Urinary bladder (tissue), 4 donors: ENCODE data around the gene SCFD2. TPM values are rescaled to one million over a fixed set of nuclear protein-coding genes. Genes with fewer than 3 reads are reported as not detected.

Experiments used
- DNase-seq: peaks from one replicate; pipeline ENCODE4 v3.0.0-alpha.2; 2015; ENCODE audit errors: extremely low spot score
- H3K27ac ChIP-seq: one replicate; pipeline ENCODE4 v1.5.1; 2013; ENCODE audit warnings: low read depth, mild to moderate bottlenecking, moderate library complexity
- H3K36me3 ChIP-seq: one replicate; pipeline ENCODE4 v1.6.1; 2013; ENCODE audit warnings: mild to moderate bottlenecking, moderate library complexity; ENCODE audit not compliant: insufficient read depth
- H3K4me1 ChIP-seq: one replicate; pipeline ENCODE4 v1.6.1; 2013; ENCODE audit warnings: mild to moderate bottlenecking, moderate library complexity; ENCODE audit not compliant: insufficient read depth
- H3K4me3 ChIP-seq: one replicate; pipeline ENCODE4 v1.5.1; 2013; ENCODE audit warnings: low read depth, low read length
- WGBS: extraction: QIAGEN DNeasy Blood & Tissue Kit; methylation state at CpG from one replicate; pipeline ENCODE4 v1.1.7; 2013; 5-methylcytosine and 5-hydroxymethylcytosine counted together
- polyA plus RNA-seq: library from polyadenylated mRNA; stranded (reverse); fragments of 200-250 nt; gene quantifications from one replicate; pipeline ENCODE4 v1.2.3, GENCODE V29; 2013
- total RNA-seq: library from RNA; depleted of rRNA; stranded (reverse); fragments of >200 nt; gene quantifications from one replicate; pipeline ENCODE4 v1.2.3, GENCODE V29; 2014
- donor health status: healthy with polysubstance abuse.
- donor health status: healthy.

Gene SCFD2
- total and polyA plus RNA-seq, 2 donors: 8.1 to 23.8 TPM

GRCh38 chr4:52852041-52852440 lies 513.8 kb downstream of the SCFD2 start:
- WGBS: 86% methylated on average over 1 of the region's 1 CpG
- Histone ChIP-seq H3K4me1 (no peaks in the 10 kb centered on the region), H3K36me3 (no peaks in the 10 kb centered on the region), H3K27ac (no peak overlapping the region), H3K4me3 (no peak overlapping the region)
- no peak for DNase-seq

DNA sequence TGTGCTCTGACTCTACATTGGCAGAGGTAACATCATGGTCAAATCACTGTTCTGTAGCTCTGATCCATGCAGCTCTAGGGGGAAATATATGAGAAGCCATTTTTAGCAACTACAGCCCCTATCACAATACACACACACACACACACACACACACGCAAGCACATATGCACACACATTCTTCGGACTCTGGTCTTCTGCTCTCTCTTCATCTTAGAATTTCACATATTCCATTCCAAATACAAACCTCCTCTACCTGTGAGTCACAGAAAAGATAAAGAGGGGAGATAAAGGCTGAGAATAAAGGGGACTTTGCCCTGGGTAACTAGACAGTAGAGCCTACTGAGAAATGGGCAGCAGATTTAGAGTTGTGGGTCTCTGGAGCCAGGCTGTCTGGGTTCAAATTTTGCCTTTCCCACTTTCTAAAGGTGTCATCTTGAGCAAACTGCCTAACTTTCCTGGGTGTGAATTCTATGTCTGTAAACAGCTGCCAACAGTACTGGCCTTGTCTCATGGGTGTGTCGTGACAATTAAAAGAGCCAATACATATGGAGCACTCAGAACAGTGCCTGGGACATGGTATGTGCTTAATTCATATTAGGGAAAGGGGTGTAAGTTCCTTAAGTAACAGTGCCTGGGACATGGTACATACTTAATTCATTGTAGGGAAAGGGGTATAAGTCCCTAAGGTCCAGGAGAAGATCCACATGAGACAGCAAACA lies 515.3 kb downstream of the SCFD2 start:
- WGBS: 92% methylated on average over 3 of the region's 3 CpGs
- DNase-seq: no peak
- Histone ChIP-seq H3K36me3 (no peaks in the 10 kb centered on the region), H3K4me1 (no peaks in the 10 kb centered on the region), H3K27ac (no peak overlapping the region), H3K4me3 (no peak overlapping the region)

DNA sequence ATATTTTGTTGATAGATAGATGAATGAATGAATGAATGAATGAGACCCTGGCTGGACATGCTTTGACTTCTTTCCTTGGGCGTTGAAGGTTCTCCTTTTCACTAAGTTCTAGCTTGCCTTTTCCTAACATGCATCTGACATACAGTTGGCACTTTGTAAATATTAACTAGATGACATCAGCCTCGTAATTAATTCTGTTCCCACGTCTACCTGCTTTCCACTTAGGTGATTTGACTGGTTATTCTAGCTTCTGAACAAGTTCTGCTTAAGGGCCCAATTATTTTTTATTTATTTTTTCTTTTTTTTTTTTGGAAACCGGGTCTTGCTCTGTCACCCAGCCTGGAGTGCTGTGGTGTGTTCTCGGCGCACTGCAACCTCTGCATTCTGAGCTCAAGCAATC lies 517.6 kb downstream of the SCFD2 start:
- no peak for DNase-seq
- no peak overlapping the region for H3K27ac ChIP-seq
- no peak overlapping the region for H3K4me3 ChIP-seq
- WGBS: 83% methylated on average over 6 of the region's 6 CpGs
- H3K36me3 ChIP-seq: no peaks in the 10 kb centered on the region
- H3K4me1 ChIP-seq: no peaks in the 10 kb centered on the region

DNA sequence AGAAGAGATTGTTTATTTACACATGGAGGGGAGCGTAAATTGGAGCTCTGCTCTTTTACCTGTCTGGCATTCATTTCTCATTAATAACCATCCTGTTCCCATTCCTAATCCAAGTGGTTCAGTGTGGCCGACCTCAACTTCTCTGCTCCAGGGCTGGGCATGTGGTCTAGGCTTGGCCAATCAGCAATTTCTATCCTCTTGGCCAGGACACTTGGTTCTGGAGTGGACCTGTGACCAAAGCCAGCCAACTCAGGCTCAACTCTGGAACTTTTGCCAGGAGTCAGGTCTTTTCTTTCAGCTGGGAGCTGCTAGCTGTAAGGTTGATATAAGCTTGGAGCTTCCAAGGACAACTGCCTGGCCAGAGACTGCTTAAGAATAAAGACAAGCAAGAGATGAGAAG lies 519.4 kb downstream of the SCFD2 start:
- Histone ChIP-seq H3K36me3 (no peaks in the 10 kb centered on the region), H3K27ac (no peak overlapping the region), H3K4me1 (no peaks in the 10 kb centered on the region), H3K4me3 (no peak overlapping the region)
- no peak for DNase-seq
- WGBS: 82% methylated on average over 2 of the region's 2 CpGs

DNA sequence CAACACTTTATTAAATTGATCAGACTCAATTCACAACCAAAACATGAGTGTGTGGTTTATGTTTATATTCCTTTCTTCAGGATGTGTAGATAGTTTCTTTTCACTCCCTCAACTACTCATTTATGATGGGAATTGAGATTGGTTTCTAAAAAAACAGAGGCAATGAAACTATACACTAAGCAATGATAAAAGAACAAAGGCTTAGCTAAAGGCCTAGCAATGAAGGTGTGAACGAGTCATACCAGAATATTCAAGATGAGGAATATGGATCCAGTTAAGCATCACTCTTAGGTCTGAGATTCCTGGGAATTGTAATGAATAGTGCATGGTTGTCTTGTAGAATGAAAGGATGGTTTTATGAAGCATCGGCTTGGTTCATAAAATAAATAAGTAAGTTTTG lies 521.3 kb downstream of the SCFD2 start:
- no peak for DNase-seq
- no peaks in the 10 kb centered on the region for H3K4me1 ChIP-seq
- H3K36me3 ChIP-seq: no peaks in the 10 kb centered on the region
- H3K27ac ChIP-seq: no peak overlapping the region
- 96% methylated on average over 2 of the region's 2 CpGs for WGBS
- no peak overlapping the region for H3K4me3 ChIP-seq

- H3K27ac ChIP-seq: no peak overlapping the region
- 89% methylated on average over 3 of the region's 3 CpGs for WGBS
- no peaks in the 10 kb centered on the region for H3K36me3 ChIP-seq
- no peak overlapping the region for H3K4me3 ChIP-seq
- DNase-seq: no peak
- no peaks in the 10 kb centered on the region for H3K4me1 ChIP-seq
Measured at GRCh38 chr4:52843958-52844357, 521.9 kb downstream of the SCFD2 start.

GRCh38 chr4:52843351-52843750 lies 522.5 kb downstream of the SCFD2 start:
- H3K36me3 ChIP-seq: no peaks in the 10 kb centered on the region
- H3K4me1 ChIP-seq: no peaks in the 10 kb centered on the region
- no peak for DNase-seq
- no peak overlapping the region for H3K4me3 ChIP-seq
- 91% methylated on average over 2 of the region's 2 CpGs for WGBS
- no peak overlapping the region for H3K27ac ChIP-seq

DNA sequence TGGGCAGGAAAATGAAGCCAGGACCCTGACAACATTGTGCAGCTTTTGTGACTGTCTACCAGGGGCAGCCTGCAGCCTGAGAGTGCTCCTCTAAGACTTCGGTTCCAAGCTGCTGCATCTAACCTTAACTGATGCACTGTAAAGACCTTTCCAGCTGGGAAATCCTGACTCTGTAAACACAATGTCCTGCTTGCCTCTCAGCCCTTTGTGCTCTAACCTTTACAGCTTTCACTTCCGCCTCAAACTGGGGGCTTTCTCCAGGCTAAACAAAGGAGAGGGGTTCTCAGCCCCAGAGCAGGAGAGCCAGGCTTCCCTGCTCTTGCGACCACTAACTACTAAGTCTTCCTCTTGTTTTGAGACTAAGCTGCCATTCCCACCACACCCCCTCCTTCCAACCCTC lies 523.1 kb downstream of the SCFD2 start:
- no peak overlapping the region for H3K27ac ChIP-seq
- H3K4me1 ChIP-seq: no peaks in the 10 kb centered on the region
- WGBS: 76% methylated on average over 3 of the region's 3 CpGs
- H3K36me3 ChIP-seq: no peaks in the 10 kb centered on the region
- no peak for DNase-seq
- no peak overlapping the region for H3K4me3 ChIP-seq

GRCh38 chr4:52841682-52842456 lies 524.0 kb downstream of the SCFD2 start:
- 28% methylated on average over 18 of the region's 18 CpGs for WGBS
- DNase-seq: no peak
- Histone ChIP-seq H3K27ac (no peak overlapping the region), H3K36me3 (no peaks in the 10 kb centered on the region), H3K4me1 (no peaks in the 10 kb centered on the region), H3K4me3 (no peak overlapping the region)

GRCh38 chr4:52840531-52841370 lies 525.1 kb downstream of the SCFD2 start:
- WGBS: 79% methylated on average over 9 of the region's 9 CpGs
- DNase-seq: no peak
- H3K4me1 ChIP-seq: no peaks in the 10 kb centered on the region
- H3K36me3 ChIP-seq: no peaks in the 10 kb centered on the region
- no peak overlapping the region for H3K4me3 ChIP-seq
- H3K27ac ChIP-seq: no peak overlapping the region

DNA sequence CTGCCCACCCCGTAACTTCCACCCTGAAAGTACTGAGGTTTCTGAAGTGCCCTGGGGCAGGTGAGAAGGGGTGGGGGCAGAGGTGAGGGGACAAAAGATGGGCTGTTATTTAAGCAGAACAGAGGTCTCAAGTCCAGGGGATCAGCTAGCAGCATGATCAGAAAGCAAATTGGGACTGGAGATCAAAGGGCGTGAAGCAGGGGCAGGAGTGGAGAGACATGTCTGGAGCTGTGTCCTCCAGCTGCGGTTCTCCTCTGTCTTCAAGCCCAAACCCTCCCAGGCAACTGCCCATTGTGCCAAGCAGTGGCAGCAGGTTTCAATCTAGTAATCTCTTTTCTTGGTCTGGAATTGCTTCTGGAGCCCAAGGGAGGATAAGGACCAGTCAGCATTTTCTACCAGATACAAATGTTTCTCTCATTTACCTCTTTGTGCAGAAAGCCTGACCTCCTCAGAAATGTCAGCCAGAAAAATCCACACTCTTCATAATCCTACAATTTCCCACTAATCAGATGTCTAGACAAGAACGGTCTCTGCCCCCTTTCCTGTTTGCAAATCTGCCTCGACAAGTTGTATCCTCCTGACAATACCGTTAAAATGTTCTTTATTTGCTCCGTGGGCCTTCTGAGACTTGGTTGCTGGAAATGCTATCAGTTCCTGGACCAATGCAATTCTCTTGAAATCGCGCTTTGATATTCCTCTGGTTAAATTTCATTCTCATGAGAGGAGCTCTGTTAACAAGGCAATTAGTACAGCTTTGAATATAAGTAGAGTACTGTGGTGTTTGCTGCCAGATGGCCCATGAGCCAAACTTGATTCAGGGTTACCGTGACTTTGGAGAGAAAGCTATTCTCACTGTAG lies 526.9 kb downstream of the SCFD2 start:
- H3K4me3 ChIP-seq: no peak overlapping the region
- no peaks in the 10 kb centered on the region for H3K4me1 ChIP-seq
- no peaks in the 10 kb centered on the region for H3K36me3 ChIP-seq
- no peak overlapping the region for H3K27ac ChIP-seq
- no peak for DNase-seq
- WGBS: 71% methylated on average over 10 of the region's 10 CpGs

- Histone ChIP-seq H3K27ac (no peak overlapping the region), H3K4me3 (no peak overlapping the region), H3K36me3 (no peaks in the 10 kb centered on the region), H3K4me1 (no peaks in the 10 kb centered on the region)
- WGBS: 80% methylated on average over 7 of the region's 7 CpGs
- no peak for DNase-seq
Measured at GRCh38 chr4:52837716-52838558, 527.9 kb downstream of the SCFD2 start.
